Lung (tissue), 12 donors: ENCODE results near the gene ALPK3. TPM values are rescaled to one million over a fixed set of nuclear protein-coding genes. Genes with fewer than 3 reads are reported as not detected.

Source experiments
- ATAC-seq: fragments of 200-7000 bp; cut with Tn5 transposase; one replicate; pipeline ENCODE4 v1.9.1; 2020; ENCODE audit warnings: moderate number of reproducible peaks; ENCODE audit not compliant: insufficient read depth, low FRiP score
- DNase-seq, 3 donors: peaks; one replicate each; pipeline ENCODE4 v3.0.0-alpha.2; 2013 to 2017
- H3K27ac ChIP-seq, 2 donors: one replicate each; pipeline ENCODE4 v1.5.1; 2013; ENCODE audit warnings: mild to moderate bottlenecking in 2 of 2, moderate library complexity in 2 of 2, control low read depth in 1 of 2, inconsistent platforms in 1 of 2, low read depth in 1 of 2, low read length in 1 of 2
- H3K27me3 ChIP-seq, 3 donors: one replicate each; pipeline ENCODE4 v1.5.1; 2013; ENCODE audit warnings: low read length in 2 of 3; ENCODE audit not compliant: control insufficient read depth in 3 of 3, insufficient read depth in 3 of 3
- H3K36me3 ChIP-seq, 4 donors: one replicate each; pipeline ENCODE4 v1.5.1; 2013; ENCODE audit warnings: low read length in 4 of 4, mild to moderate bottlenecking in 1 of 4, moderate library complexity in 1 of 4; ENCODE audit not compliant: control insufficient read depth in 4 of 4, insufficient read depth in 4 of 4
- H3K4me1 ChIP-seq, 5 donors: one replicate each; pipeline ENCODE4 v1.5.1; 2013; ENCODE audit warnings: low read length in 5 of 5, mild to moderate bottlenecking in 2 of 5, moderate library complexity in 1 of 5; ENCODE audit not compliant: control insufficient read depth in 5 of 5, insufficient read depth in 5 of 5
- H3K4me3 ChIP-seq: one replicate; pipeline ENCODE4 v1.5.1; 2013; ENCODE audit warnings: mild to moderate bottlenecking, control low read depth, moderate library complexity
- H3K9ac ChIP-seq, 2 donors: one replicate each; pipeline ENCODE4 v1.5.1; 2013; ENCODE audit warnings: low read length in 2 of 2, control low read depth in 1 of 2; ENCODE audit not compliant: insufficient read depth in 1 of 2
- H3K9me3 ChIP-seq, 4 donors: one replicate each; pipeline ENCODE4 v1.5.1; 2013; ENCODE audit warnings: low read length in 3 of 4, mild to moderate bottlenecking in 1 of 4, moderate library complexity in 1 of 4; ENCODE audit not compliant: control insufficient read depth in 4 of 4, insufficient read depth in 3 of 4
- CTCF ChIP-seq: IDR thresholded peaks from 2 replicates; pipeline ENCODE4 v1.5.1; 2012; ENCODE audit warnings: mild to moderate bottlenecking; ENCODE audit errors: control extremely low read depth, extremely low read depth
- WGBS, 2 donors: extraction: QIAGEN DNeasy Blood & Tissue Kit; methylation state at CpG; one replicate each; pipeline ENCODE4 v1.1.7; 2013; 5-methylcytosine and 5-hydroxymethylcytosine counted together
- polyA plus RNA-seq, 2 donors: library from polyadenylated mRNA; stranded (reverse); fragments of 200-250 nt; gene quantifications; one replicate each; pipeline ENCODE4 v1.2.1, GENCODE V29; 2013
- total RNA-seq, 2 donors: library from RNA; depleted of rRNA in 1 of 2; stranded (reverse); fragments of >200 nt in 1 of 2; gene quantifications; one replicate each; pipeline ENCODE4 v1.2.1, GENCODE V29; 2014 to 2021
- donor health status: control.
- donor health status: control.
- donor health status: Bipolar disorder and iron deficiency.
- donor health status: healthy.
- donor health status: DM: yes; HTN: yes; CAD: no.

Gene ALPK3
- total and polyA plus RNA-seq, 4 donors, result 3.1 to 12.2 (median 6.2) TPM

GRCh38 chr15:84911879-84912660 is 94.9 kb downstream of the ALPK3 start:
- Histone ChIP-seq H3K27ac (peak overlapping the region; percentile 49 to 82), H3K36me3 (no peaks in the 10 kb centered on the region), H3K4me3 (no peak overlapping the region), H3K4me1 (peaks cover 0 to 25% (median 0%) of the 10 kb centered on the region in 5 donors), H3K9ac (no peak overlapping the region), H3K9me3 (no peaks in the 10 kb centered on the region), H3K27me3 (no peaks in the 10 kb centered on the region)
- WGBS, 2 donors, result 46 to 80% methylated on average over 6 of the region's 6 CpGs
- DNase-seq (peak in 1 of 3 donors; percentile 46), ATAC-seq (peak; percentile 80)
- no peak for TF ChIP-seq CTCF

- ATAC-seq, result no peak
- Histone ChIP-seq H3K27ac (peak overlapping the region; percentile 49 to 82), H3K9me3 (no peaks in the 10 kb centered on the region), H3K4me3 (no peak overlapping the region), H3K27me3 (no peaks in the 10 kb centered on the region), H3K9ac (no peak overlapping the region), H3K36me3 (no peaks in the 10 kb centered on the region), H3K4me1 (peaks cover 0 to 25% (median 0%) of the 10 kb centered on the region in 5 donors)
- TF ChIP-seq CTCF, result no peak
- DNase-seq, result no peak
- WGBS, 2 donors, result 88 to 94% methylated on average over 2 of the region's 2 CpGs
Measured at GRCh38 chr15:84913360-84913723, 96.2 kb downstream of the ALPK3 start.

- no peak overlapping the region for H3K4me3 ChIP-seq
- ATAC-seq (no peak), DNase-seq (no peak)
- TF ChIP-seq CTCF, result no peak
- H3K27ac ChIP-seq, result peak overlapping the region in 1 of 2 donors; percentile 82
- H3K36me3 ChIP-seq, result no peaks in the 10 kb centered on the region
- peaks cover 0 to 25% (median 0%) of the 10 kb centered on the region in 5 donors for H3K4me1 ChIP-seq
- no peaks in the 10 kb centered on the region for H3K27me3 ChIP-seq
- 69 to 81% methylated on average over 5 of the region's 5 CpGs for WGBS, 2 donors
- H3K9me3 ChIP-seq, result no peaks in the 10 kb centered on the region
- no peak overlapping the region for H3K9ac ChIP-seq
Measured at GRCh38 chr15:84914351-84914750, 97.2 kb downstream of the ALPK3 start.
